ENCODE results near the gene SLC45A2. TPM values are rescaled to one million over a fixed set of nuclear protein-coding genes. Genes with fewer than 3 reads are reported as not detected.
"Not testable (repeated sequence)": the region's sequence is repeated elsewhere in the genome, so short reads cannot be mapped to it uniquely, and the experiment has no call there.

Gene SLC45A2
- 0.19 TPM in 1 of 2 replicates, not detected in the other for total RNA-seq (2014; rRNA removed)
- not detected for polyA plus RNA-seq (2012)

GRCh38 chr5:33984671-33985124 is at the start of gene SLC45A2:
SLC45A2 (minus strand) TSS chr5:33984693; CDS start chr5:33984583, 110 bp downstream.
- no peak for DNase-seq (ENCODE audit: low read depth)

GRCh38 chr5:34031966-34032365 is 47.5 kb upstream of the SLC45A2 start:
- no peak for DNase-seq (ENCODE audit: low read depth)

GRCh38 chr5:34031117-34031516 is 46.6 kb upstream of the SLC45A2 start:
- DNase-seq (ENCODE audit: low read depth) = no peak

- not testable (repeated sequence) for DNase-seq (ENCODE audit: low read depth)
These were observed 46.1 kb upstream of the SLC45A2 start for GRCh38 chr5:34030585-34030984.

- DNase-seq (ENCODE audit: low read depth) = no peak
These were observed 45.6 kb upstream of the SLC45A2 start for GRCh38 chr5:34030048-34030447.

GRCh38 chr5:34028349-34028748 is 43.9 kb upstream of the SLC45A2 start:
- no peak for DNase-seq (ENCODE audit: low read depth)

GRCh38 chr5:34026089-34026761 is 41.7 kb upstream of the SLC45A2 start:
- DNase-seq (ENCODE audit: low read depth) = no peak

- no peak for DNase-seq (ENCODE audit: low read depth)
These were observed 37.7 kb upstream of the SLC45A2 start for GRCh38 chr5:34022121-34022705.

- no peak for DNase-seq (ENCODE audit: low read depth)
These were observed 36.8 kb upstream of the SLC45A2 start for GRCh38 chr5:34021334-34021733.

GRCh38 chr5:34020726-34021125 is 36.2 kb upstream of the SLC45A2 start:
- DNase-seq (ENCODE audit: low read depth) = no peak

GRCh38 chr5:34017254-34017653 is 32.8 kb upstream of the SLC45A2 start:
- DNase-seq (ENCODE audit: low read depth) = no peak

GRCh38 chr5:34016750-34017149 is 32.3 kb upstream of the SLC45A2 start:
- no peak for DNase-seq (ENCODE audit: low read depth)

GRCh38 chr5:34016222-34016621 is 31.7 kb upstream of the SLC45A2 start:
- DNase-seq (ENCODE audit: low read depth) = no peak

- DNase-seq (ENCODE audit: low read depth) = no peak
These were observed 30.8 kb upstream of the SLC45A2 start for GRCh38 chr5:34015120-34015822.

- peak; percentile 51 for DNase-seq (ENCODE audit: low read depth)
These were observed 30.1 kb upstream of the SLC45A2 start for GRCh38 chr5:34014626-34015025.

GRCh38 chr5:34013547-34013946 is 29.1 kb upstream of the SLC45A2 start:
- DNase-seq (ENCODE audit: low read depth) = no peak

- no peak for DNase-seq (ENCODE audit: low read depth)
These were observed 28.3 kb upstream of the SLC45A2 start for GRCh38 chr5:34012791-34013190.

GRCh38 chr5:34011536-34011935 is 27.0 kb upstream of the SLC45A2 start:
- no peak for DNase-seq (ENCODE audit: low read depth)

GRCh38 chr5:34010146-34010545 is 25.7 kb upstream of the SLC45A2 start:
- DNase-seq (ENCODE audit: low read depth) = not testable (repeated sequence)

GRCh38 chr5:34009610-34010009 is 25.1 kb upstream of the SLC45A2 start:
- DNase-seq (ENCODE audit: low read depth) = no peak

- DNase-seq (ENCODE audit: low read depth) = no peak
These were observed 24.3 kb upstream of the SLC45A2 start for GRCh38 chr5:34008802-34009201.
